ENCODE results near the gene CIROP. TPM values are rescaled to one million over a fixed set of nuclear protein-coding genes. Genes with fewer than 3 reads are reported as not detected.
A peak's percentile ranks its signal among the peaks of the same experiment; 100 is the strongest.

CIROP gene
- total RNA-seq, 1 donor from 2014 or later: not detected

DNA sequence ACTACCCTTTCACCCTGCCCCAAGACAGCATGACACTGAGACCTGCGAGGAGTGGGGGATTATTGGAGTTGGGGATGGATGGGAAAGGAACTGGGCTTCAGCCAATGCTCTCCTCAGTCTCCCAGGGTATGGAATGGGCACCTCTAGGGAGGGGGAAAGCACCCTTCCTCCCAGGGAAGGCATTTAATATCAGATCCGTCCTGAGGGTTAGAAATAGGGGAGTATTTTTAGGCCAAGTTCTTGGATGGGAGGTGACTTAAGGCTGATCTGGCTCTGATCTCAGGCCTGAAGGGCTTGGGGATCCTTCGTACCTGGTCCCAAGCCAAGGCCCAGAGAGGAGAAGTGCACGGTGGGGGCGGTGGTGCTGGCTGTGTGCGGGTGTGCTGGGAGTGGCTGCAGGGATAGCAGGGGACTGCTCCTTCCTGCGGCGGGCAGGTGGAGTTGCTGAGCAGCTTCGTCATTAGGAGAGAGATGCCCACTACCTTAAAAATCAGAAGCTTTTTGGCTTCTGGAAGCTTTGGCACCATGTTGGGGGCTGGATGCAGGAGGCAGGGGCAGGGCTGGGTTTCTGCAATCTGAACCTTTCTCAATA is 21.2 kb upstream of the CIROP start:
- Histone ChIP-seq H3K27me3 (ENCODE audit: low read depth) (no peaks in the 10 kb centered on the region), H3K27ac (replicated peaks) (no peak overlapping the region), H3K36me3 (peaks cover 22% of the 10 kb centered on the region), H3K9me3 (replicated peaks) (no peaks in the 10 kb centered on the region), H3K4me1 (peaks cover 36% of the 10 kb centered on the region), H3K4me3 (no peak overlapping the region)
- TF ChIP-seq, protein P1, sequence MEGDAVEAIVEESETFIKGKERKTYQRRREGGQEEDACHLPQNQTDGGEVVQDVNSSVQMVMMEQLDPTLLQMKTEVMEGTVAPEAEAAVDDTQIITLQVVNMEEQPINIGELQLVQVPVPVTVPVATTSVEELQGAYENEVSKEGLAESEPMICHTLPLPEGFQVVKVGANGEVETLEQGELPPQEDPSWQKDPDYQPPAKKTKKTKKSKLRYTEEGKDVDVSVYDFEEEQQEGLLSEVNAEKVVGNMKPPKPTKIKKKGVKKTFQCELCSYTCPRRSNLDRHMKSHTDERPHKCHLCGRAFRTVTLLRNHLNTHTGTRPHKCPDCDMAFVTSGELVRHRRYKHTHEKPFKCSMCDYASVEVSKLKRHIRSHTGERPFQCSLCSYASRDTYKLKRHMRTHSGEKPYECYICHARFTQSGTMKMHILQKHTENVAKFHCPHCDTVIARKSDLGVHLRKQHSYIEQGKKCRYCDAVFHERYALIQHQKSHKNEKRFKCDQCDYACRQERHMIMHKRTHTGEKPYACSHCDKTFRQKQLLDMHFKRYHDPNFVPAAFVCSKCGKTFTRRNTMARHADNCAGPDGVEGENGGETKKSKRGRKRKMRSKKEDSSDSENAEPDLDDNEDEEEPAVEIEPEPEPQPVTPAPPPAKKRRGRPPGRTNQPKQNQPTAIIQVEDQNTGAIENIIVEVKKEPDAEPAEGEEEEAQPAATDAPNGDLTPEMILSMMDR (IDR thresholded peaks at IDR 0.05; ENCODE audit: borderline replicate concordance): no peak
- no peak for DNase-seq
- intact Hi-C loops (cut with micrococcal nuclease): no loop called here

DNA sequence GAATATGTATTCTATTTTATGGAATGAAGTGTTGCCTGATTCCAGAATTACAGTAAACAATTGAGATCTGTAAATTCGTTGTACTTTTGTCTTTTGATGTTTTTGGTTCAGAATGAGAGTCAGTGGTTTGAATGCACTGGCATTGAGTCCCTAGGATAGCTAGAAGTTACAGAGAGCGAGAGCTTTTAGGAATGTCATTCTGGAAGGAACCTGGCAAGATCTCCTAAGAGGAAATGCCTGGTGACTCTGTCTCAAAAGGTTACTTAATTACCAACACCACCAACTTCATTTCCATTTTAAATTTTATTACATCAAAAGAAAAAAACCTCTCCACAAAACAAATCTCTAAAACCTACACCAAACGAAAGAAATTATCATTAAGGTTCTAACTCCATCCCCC is 20.2 kb upstream of the CIROP start:
- peaks cover 28% of the 10 kb centered on the region for H3K4me1 ChIP-seq
- intact Hi-C loops (cut with micrococcal nuclease): no loop called here
- H3K27ac ChIP-seq (replicated peaks): no peak overlapping the region
- TF ChIP-seq, protein P1 (IDR thresholded peaks at IDR 0.05; ENCODE audit: borderline replicate concordance): no peak
- peaks cover 22% of the 10 kb centered on the region for H3K36me3 ChIP-seq
- no peak overlapping the region for H3K4me3 ChIP-seq
- H3K9me3 ChIP-seq (replicated peaks): no peaks in the 10 kb centered on the region
- DNase-seq: no peak
- no peaks in the 10 kb centered on the region for H3K27me3 ChIP-seq (ENCODE audit: low read depth)

DNA sequence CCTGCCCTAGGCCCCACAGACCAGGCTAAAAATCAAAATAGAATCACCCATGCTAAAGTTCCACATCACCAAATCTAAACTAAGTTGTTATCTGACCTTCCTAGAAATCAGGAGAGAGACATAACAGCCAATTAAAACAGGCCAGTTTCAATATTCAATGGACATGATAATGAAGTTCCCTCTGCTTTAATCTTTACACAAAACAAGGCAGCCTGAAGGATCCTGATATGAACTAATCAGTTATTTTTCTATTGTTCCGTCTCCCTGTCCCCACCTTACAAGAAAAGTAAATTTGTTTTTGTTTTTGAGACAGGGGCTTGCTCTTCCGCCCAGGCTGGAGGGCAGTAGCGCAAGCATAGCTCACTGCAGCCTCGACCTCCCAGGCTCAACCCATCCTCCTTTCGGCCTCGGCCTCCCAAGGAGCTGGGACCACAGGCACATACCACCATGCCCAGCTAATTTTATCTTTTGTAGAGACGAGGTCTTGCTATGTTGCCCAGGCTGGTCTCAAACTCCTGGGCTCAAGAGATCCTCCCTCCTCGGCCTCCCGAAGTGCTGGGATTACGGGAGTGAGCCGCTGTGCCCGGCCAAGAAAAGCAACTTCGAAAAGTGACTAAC is 19.7 kb upstream of the CIROP start:
- Histone ChIP-seq H3K4me1 (peaks cover 27% of the 10 kb centered on the region), H3K4me3 (no peak overlapping the region), H3K27me3 (ENCODE audit: low read depth) (no peaks in the 10 kb centered on the region), H3K36me3 (peaks cover 17% of the 10 kb centered on the region), H3K27ac (replicated peaks) (peak overlapping the region; percentile 52), H3K9me3 (replicated peaks) (no peaks in the 10 kb centered on the region)
- intact Hi-C loops (cut with micrococcal nuclease): loop anchor here (5.0 kb wide), 1 partner anchor 63 kb away; no protein-coding TSS in a partner anchor
- TF ChIP-seq, protein P1 (IDR thresholded peaks at IDR 0.05; ENCODE audit: borderline replicate concordance): no peak
- DNase-seq: no peak

DNA sequence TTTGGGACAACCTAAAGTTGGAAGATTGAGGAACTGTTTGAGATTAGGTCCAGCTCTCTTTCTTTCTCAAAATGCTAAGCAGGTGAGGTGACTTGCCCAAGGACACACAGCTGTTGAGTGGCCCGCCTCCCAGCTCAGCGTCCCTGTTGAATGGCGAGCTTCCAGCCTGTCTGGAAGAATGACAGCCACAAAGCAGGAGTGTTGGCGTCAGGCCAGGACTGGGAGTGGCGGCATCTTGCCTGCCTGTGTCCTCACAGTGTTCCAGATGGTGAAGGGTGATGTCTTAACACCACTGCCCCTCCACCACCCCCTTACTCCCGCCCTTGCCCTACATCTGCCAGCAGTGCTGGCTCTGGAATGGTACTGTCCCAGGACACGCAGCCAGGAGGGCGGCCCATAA is 18.6 kb upstream of the CIROP start:
- peak; percentile 78 for DNase-seq
- Histone ChIP-seq H3K27me3 (ENCODE audit: low read depth) (no peaks in the 10 kb centered on the region), H3K27ac (replicated peaks) (peak overlapping the region; percentile 52), H3K36me3 (peaks cover 6% of the 10 kb centered on the region), H3K9me3 (replicated peaks) (no peaks in the 10 kb centered on the region), H3K4me1 (peaks cover 27% of the 10 kb centered on the region), H3K4me3 (no peak overlapping the region)
- TF ChIP-seq, protein P1 (IDR thresholded peaks at IDR 0.05; ENCODE audit: borderline replicate concordance): no peak
- intact Hi-C loops (cut with micrococcal nuclease): loop anchor here (5.0 kb wide), 1 partner anchor 64 kb away; no protein-coding TSS in a partner anchor

DNA sequence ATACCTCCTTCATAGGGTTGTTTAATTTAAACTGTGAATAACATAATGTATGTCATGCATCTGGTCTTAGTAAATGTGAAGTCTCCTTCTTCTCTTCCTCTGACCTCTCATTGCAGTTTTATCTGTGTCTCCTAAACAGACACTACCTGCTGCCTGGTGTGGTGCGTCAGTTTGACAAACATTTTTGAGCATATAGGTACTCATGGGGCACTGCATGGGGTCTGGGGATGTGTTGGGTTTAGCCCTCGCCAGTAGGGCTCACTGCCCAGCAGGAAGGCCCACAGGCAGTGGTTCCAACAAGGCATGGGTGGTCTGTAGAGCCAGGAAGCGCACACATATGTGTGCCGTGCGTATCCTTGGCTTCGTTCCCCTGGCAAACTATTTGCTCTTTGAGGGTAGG is 17.3 kb upstream of the CIROP start:
- Histone ChIP-seq H3K36me3 (no peaks in the 10 kb centered on the region), H3K4me3 (no peak overlapping the region), H3K9me3 (replicated peaks) (no peaks in the 10 kb centered on the region), H3K4me1 (peaks cover 27% of the 10 kb centered on the region), H3K27me3 (ENCODE audit: low read depth) (peaks cover 7% of the 10 kb centered on the region), H3K27ac (replicated peaks) (peak overlapping the region; percentile 47)
- intact Hi-C loops (cut with micrococcal nuclease): loop anchor here (5.0 kb wide), 1 partner anchor 65 kb away; no protein-coding TSS in a partner anchor
- TF ChIP-seq, protein P1 (IDR thresholded peaks at IDR 0.05; ENCODE audit: borderline replicate concordance): no peak
- DNase-seq: no peak

Data from left ventricle myocardium inferior (tissue), 1 donor.